ENCODE results near the gene GLMP.

DNA sequence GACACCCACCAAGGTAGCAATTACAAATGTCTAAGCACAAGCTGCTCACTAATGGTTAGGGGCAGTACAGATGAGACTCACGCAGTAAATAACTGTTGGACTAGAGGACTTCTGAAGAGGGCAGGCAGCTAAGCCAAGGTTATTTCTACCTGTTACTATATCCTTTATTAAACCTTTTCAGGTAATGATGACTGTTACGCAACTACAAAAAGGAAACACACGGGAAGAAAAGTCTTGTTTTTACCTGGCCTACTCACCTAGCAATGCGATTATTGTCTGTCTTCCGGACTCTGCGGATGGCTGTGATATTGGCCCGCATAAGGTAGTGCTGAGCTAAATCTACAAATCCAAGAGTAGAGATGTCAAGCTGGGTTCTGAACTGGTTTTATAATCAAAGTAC, 21.4 kb upstream of the GLMP start:
- no peak for TF ChIP-seq POLR2A (IDR thresholded peaks at IDR 0.05; ENCODE audit: low read depth, low read length)
- TF ChIP-seq POLR2AphosphoS5 (IDR thresholded peaks at IDR 0.05; ENCODE audit: low read depth, low read length), result no peak
- no peak for TF ChIP-seq SPI1 (IDR thresholded peaks at IDR 0.05; ENCODE audit: low read depth, low read length)
